SW 1271 (cell line): ENCODE data around the gene ZNF98.

Source experiments
- DNase-seq, 2 experiments: peaks; one replicate each; lab custom pipeline; 2025; lab: John Stamatoyannopoulos, UW

ZNF98 gene

GRCh38 chr19:22422211-22422610 lies at the start of gene ZNF98:
TSS of gene ZNF98 (minus strand) at chr19:22422346. CDS start at chr19:22422224, 122 bp downstream.
- no peak for DNase-seq

DNA sequence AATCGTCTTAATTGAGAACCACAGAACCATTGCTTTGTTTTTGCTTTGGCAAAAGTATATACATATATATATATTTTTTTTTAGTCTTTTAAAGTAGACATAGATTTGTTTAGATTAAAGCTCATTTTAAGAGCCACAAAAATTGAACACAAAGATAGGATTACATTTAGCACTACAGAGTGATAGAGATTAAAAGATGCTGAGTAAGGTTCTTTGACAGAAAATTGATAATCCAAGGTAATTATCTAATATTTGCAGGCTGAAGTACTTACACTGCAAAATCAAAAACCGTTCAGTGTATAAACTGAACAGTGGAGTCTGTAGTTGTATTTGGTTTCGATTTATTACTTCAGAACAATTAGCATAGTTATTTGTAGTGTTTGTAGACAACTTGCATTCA lies 24.5 kb upstream of the ZNF98 start:
- DNase-seq: no peak

DNA sequence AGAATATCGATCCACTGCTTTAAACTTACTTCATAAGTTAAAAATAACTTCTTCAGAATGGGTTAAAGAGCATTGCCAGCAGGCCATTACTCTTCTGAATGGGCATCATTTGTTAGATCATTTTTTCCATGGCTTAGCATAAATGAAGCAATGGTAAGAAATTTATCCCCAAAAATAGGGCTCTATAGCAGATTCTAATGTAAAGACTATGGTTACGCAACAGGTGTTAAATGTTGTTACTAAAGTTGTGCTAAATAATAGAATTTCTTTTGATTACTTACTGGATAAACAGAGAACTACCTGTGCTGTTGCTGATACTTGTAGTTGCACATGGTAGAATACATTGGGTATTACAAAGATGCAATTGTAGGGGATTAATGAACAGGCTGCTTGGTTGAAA lies 15.9 kb upstream of the ZNF98 start:
- DNase-seq: no peak

- DNase-seq: no peak
These were observed 6.1 kb upstream of the ZNF98 start for GRCh38 chr19:22427960-22428913.

DNA sequence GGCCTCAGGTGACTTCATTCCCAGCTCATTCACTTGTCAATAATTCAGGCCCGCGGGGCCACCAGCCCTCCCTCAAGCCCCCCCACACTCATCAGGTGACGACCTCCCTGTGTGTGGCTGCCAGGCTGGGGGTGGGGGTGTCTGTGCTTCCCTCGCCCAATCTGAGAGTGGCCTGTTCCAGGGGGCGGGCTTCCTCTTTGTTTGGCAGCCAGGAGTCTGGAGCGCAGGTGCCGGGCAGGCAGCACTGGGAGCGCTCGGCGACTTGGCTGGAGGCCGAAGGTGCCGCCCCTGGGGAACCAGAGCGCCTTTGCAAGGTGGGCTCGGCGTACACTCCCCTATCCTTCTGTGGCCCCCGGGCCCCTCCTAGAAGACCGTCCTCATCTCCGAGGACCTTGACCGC lies 5.4 kb upstream of the ZNF98 start:
- DNase-seq: no peak

DNA sequence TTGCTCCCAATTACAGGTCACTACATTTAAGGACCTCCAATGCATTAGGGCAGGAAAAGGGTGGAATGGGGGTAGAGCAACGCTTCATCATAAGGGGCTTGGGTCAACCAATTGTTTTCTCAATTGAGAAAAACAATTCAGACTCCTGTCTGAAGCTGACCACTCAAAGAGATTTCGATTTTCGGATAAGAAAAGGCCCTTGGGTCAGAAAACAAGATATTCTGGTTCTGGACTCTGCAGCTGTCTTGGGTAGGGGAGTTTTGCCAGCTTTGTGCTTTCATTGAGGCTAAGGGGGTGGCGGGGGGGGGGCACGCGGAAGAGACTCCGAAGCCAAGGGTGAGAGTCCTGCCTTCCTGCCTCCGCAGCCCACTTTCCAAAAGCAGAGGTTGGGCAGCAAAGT lies 4.8 kb upstream of the ZNF98 start:
- DNase-seq: no peak

DNA sequence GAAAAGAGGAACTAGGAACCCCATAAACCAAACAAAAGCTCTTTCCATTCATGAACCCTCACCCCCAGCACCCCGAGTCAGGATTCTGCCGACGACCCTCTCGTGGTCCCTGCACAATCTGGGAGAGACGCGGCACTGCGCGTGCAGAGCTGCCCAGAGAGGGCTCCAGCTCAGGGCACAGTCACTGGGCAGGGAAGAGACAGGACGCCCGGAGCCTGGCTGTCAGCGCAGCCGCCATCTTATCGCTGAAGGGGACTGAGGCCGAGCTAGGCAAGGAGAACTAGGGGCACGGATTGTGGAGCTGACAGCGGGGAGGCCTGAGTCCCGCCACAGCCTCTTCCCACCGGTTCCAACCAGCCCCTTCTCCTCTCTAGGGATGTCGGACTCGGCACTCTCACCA lies 349 bp downstream of the ZNF98 start:
- no peak for DNase-seq

GRCh38 chr19:22354665-22355064 lies 67.5 kb downstream of the ZNF98 start:
- DNase-seq: no peak
